H1 (cell line): ENCODE results near the gene MIB2. TPM values are rescaled to one million over a fixed set of nuclear protein-coding genes. Genes with fewer than 3 reads are reported as not detected.

ENCODE experiments used
- ASH2L ChIP-seq: fragments of 200-600, 300-600 bp; sonication (generic); IDR thresholded peaks from one replicate; pipeline ENCODE4 v1.7.1; 2017; ENCODE audit warnings: low read length
- BRCA1 ChIP-seq: IDR thresholded peaks from 2 replicates; pipeline ENCODE4 v1.6.1; 2012; ENCODE audit warnings: low read depth, low read length, improper control_type of control experiment
- CBX8 ChIP-seq: fragments of 300-800, 300-1000 bp; sonication (generic); IDR thresholded peaks from 2 replicates; pipeline ENCODE4 v1.7.1; 2016; ENCODE audit warnings: low read depth, low read length, borderline replicate concordance
- CHD1 ChIP-seq: IDR thresholded peaks from 2 replicates; pipeline ENCODE4 v1.6.1; 2012; ENCODE audit warnings: low read depth, low read length, improper control_type of control experiment
- EGR1 ChIP-seq: IDR thresholded peaks from 2 replicates; pipeline ENCODE4 v1.6.1; 2011; ENCODE audit warnings: low read depth, low read length, borderline replicate concordance
- FOSL1 ChIP-seq: IDR thresholded peaks from 2 replicates; pipeline ENCODE4 v1.6.1; 2011; ENCODE audit warnings: mild to moderate bottlenecking, low read depth, low read length, moderate library complexity; ENCODE audit not compliant: insufficient read depth
- GABPA ChIP-seq: IDR thresholded peaks from 2 replicates; pipeline ENCODE4 v1.6.1; 2011; ENCODE audit warnings: mild to moderate bottlenecking, low read length, moderate library complexity, borderline replicate concordance; ENCODE audit not compliant: insufficient read depth
- GTF2F1 ChIP-seq: IDR thresholded peaks from 2 replicates; pipeline ENCODE4 v1.6.1; 2012; ENCODE audit warnings: low read depth, low read length, improper control_type of control experiment, borderline replicate concordance
- HDAC2 ChIP-seq, 2 experiments: fragments of 300-600 bp in 1 of 2; sonication (generic) in 1 of 2; IDR thresholded peaks; 2 replicates each; pipeline ENCODE4 v1.6.1; 2011 to 2012; ENCODE audit warnings: low read depth in 2 of 2, low read length in 2 of 2, mild to moderate bottlenecking in 2 of 2, moderate library complexity in 2 of 2, borderline replicate concordance in 1 of 2, inconsistent platforms in 1 of 2
- HDAC6 ChIP-seq: IDR thresholded peaks from one replicate; pipeline ENCODE4 v1.7.1; 2012; ENCODE audit warnings: low read depth, mild to moderate bottlenecking, inconsistent platforms, low read length, moderate library complexity
- KDM4A ChIP-seq: IDR thresholded peaks from one replicate; pipeline ENCODE4 v1.7.1; 2012; ENCODE audit warnings: low read depth, mild to moderate bottlenecking, moderate library complexity, low read length, inconsistent platforms; ENCODE audit not compliant: severe bottlenecking
- NANOG ChIP-seq: IDR thresholded peaks from 2 replicates; pipeline ENCODE4 v1.6.1; 2011; ENCODE audit warnings: low read length, low read depth, mild to moderate bottlenecking, inconsistent platforms; ENCODE audit not compliant: insufficient read depth, poor library complexity, severe bottlenecking
- POLR2AphosphoS5 ChIP-seq: IDR thresholded peaks from 2 replicates; pipeline ENCODE4 v1.6.1; 2011; ENCODE audit warnings: low read depth, low read length
- RBBP5 ChIP-seq: IDR thresholded peaks from 2 replicates; pipeline ENCODE4 v1.7.1; 2012; ENCODE audit warnings: low read depth, mild to moderate bottlenecking, inconsistent platforms, low read length, moderate library complexity, borderline replicate concordance
- RFX5 ChIP-seq: IDR thresholded peaks from 2 replicates; pipeline ENCODE4 v1.6.1; 2011; ENCODE audit warnings: low read depth, low read length, improper control_type of control experiment, borderline replicate concordance
- RNF2 ChIP-seq: fragments of 200-900, 300-1000 bp; sonication (generic); IDR thresholded peaks from 2 replicates; pipeline ENCODE4 v1.7.1; 2016; ENCODE audit warnings: borderline replicate concordance, low read depth, mild to moderate bottlenecking, antibody characterized with exemption, low read length; ENCODE audit not compliant: poor library complexity, severe bottlenecking; ENCODE audit errors: missing control alignments
- SIRT6 ChIP-seq: IDR thresholded peaks from one replicate; pipeline ENCODE4 v1.7.1; 2012; ENCODE audit warnings: low read length, inconsistent platforms
- SP2 ChIP-seq: IDR thresholded peaks from 2 replicates; pipeline ENCODE4 v1.6.1; 2012; ENCODE audit warnings: mild to moderate bottlenecking, low read length, inconsistent platforms
- TAF1 ChIP-seq: IDR thresholded peaks from 2 replicates; pipeline ENCODE4 v1.6.1; 2011; ENCODE audit warnings: mild to moderate bottlenecking, low read depth, low read length
- polyA plus RNA-seq, 7 experiments: library from polyadenylated mRNA; depleted of rRNA in 3 of 7; stranded (reverse) in 5 of 7; unstranded in 2 of 7; fragments of >200 nt in 5 of 7; fragments of 200-250 nt in 2 of 7; gene quantifications; 1 replicate in 5 of 7; 2 replicates in 1 of 7; 4 replicates in 1 of 7; pipeline versions ENCODE4 v1.2.1 to v1.2.3, GENCODE V29; 2011 to 2013; ENCODE audit warnings: missing spikeins in 2 of 7, mixed read lengths in 2 of 7
- total RNA-seq: library from RNA; stranded (reverse); fragmentation: NEBNext Ultra II Directional; extraction: Animal tissue kit (Norgen Biotek cat#: 25700); gene quantifications from 2 replicates; pipeline ENCODE4 v1.2.1, GENCODE V29; 2021
- TF ChIP-seq, protein P1 (sequence below): IDR thresholded peaks from 2 replicates; pipeline ENCODE4 v1.6.1; 2012; ENCODE audit warnings: inconsistent platforms
- TF ChIP-seq, protein P2 (sequence below): IDR thresholded peaks from 2 replicates; pipeline ENCODE4 v1.6.1; 2011; ENCODE audit warnings: low read length, improper control_type of control experiment

Gene MIB2
- total and polyA plus RNA-seq, 2 of the 8 experiments (the other 6 are each of a cell fraction or from before 2014, with no cell fraction given), result 32.5 to 60.0 TPM

DNA sequence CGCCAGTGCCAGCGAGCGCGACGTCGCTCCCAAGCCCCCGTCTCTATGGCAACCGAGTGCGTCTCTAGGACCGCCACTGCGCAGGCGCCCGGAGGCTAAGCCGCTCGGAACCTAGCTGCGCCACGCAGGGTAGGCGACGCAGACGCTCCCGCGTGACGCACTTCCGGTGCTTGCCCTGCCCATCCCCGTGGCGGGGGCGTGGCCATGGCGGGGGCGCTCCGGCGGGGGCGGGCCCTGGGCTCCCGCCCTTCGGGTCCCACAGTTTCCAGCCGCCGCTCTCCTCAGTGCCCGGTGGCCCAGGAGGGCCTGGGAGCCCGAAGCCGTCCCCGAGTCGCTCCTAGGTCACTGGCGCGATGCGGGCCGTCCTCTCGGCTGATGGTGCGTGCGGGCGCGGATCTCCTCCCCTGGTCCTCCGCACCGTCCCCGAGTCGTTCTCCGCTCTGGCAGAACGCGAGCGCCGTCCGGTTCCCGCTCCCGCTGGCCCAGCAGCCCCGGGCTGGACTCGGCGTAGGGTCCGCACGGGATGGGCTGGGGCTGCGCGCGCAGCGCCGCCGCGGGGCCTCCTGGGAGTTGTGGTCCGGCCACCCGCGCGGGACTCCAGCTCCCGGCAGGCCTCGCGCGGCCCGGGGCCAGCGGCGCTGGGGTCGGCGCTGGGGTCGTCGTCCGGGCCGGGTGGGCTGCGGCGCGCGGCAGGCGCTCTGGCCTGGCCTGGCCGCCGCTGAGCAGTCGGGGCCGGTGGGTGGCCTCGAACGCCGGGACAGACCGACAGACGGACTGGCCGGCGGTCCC, at the start of gene MIB2 (continued):
- TF ChIP-seq HDAC2 (IDR thresholded peaks at IDR 0.05; ENCODE audit: borderline replicate concordance in 1 of 2, low read depth in 2 of 2, low read length in 2 of 2), result 0 out of 4 replicates have a peak, but pooled peaks of 1 of the 2 experiments have one; percentile 7
- TF ChIP-seq, protein P1, sequence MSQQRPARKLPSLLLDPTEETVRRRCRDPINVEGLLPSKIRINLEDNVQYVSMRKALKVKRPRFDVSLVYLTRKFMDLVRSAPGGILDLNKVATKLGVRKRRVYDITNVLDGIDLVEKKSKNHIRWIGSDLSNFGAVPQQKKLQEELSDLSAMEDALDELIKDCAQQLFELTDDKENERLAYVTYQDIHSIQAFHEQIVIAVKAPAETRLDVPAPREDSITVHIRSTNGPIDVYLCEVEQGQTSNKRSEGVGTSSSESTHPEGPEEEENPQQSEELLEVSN, result no peak; the same call in 1 of the 2 replicates
- TF ChIP-seq RFX5, result peak; percentile 69; the same call in 1 of the 2 replicates
- no peak; the same call in 1 of the 2 replicates for TF ChIP-seq CHD1
- peak; percentile 78 for TF ChIP-seq TAF1
- peak; percentile 90 for TF ChIP-seq GABPA
- no peak for TF ChIP-seq SIRT6
- TF ChIP-seq FOSL1, result no peak
- TF ChIP-seq, protein P2, sequence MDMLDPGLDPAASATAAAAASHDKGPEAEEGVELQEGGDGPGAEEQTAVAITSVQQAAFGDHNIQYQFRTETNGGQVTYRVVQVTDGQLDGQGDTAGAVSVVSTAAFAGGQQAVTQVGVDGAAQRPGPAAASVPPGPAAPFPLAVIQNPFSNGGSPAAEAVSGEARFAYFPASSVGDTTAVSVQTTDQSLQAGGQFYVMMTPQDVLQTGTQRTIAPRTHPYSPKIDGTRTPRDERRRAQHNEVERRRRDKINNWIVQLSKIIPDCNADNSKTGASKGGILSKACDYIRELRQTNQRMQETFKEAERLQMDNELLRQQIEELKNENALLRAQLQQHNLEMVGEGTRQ, result no peak
- TF ChIP-seq CBX8, result no peak
- TF ChIP-seq ASH2L, result peak; percentile 75
- no peak for TF ChIP-seq RNF2
- peak; percentile 80; the same call in 1 of the 2 replicates for TF ChIP-seq EGR1
- TF ChIP-seq SP2, result no peak
- TF ChIP-seq BRCA1, result no peak; the same call in 1 of the 2 replicates
- no peak for TF ChIP-seq HDAC6
- peak; percentile 97 for TF ChIP-seq KDM4A
- TF ChIP-seq NANOG, result no peak
- TF ChIP-seq RBBP5, result 0 out of 2 replicates have a peak, but pooled peaks have one; percentile 72
- peak; percentile 64 for TF ChIP-seq POLR2AphosphoS5
- no peak for TF ChIP-seq GTF2F1
